OCI-LY3 (cell line): Measurements from ENCODE around the gene TBX4.

Experiments
- H2AFZ ChIP-seq: fragments of 200-600, 300-600 bp; shearing (Covaris generic); 2 replicates; pipeline ENCODE4 v1.6.0; 2014; ENCODE audit warnings: antibody characterized with exemption, low read depth, low read length
- H3K27ac ChIP-seq: fragments of 200-600, 300-600 bp; sonication (generic); 2 replicates; pipeline ENCODE4 v1.5.1; 2014; ENCODE audit warnings: mild to moderate bottlenecking, low read length, moderate library complexity, mixed read lengths
- H3K27me3 ChIP-seq: fragments of 200-600, 300-600 bp; sonication (generic); 2 replicates; pipeline ENCODE4 v1.6.1; 2014; ENCODE audit warnings: low read depth, low read length, mixed read lengths
- H3K36me3 ChIP-seq: fragments of 200-600, 300-600 bp; sonication (generic); replicated peaks from 2 replicates; pipeline ENCODE3; 2014; ENCODE audit warnings: low read depth, low read length, mixed read lengths
- H3K4me1 ChIP-seq: fragments of 300-600, 200-600 bp; sonication (generic); 2 replicates; pipeline ENCODE4 v1.6.1; 2014; ENCODE audit warnings: low read length, mixed read lengths
- H3K4me2 ChIP-seq: fragments of 200-600, 300-600 bp; sonication (generic); 2 replicates; pipeline ENCODE4 v1.6.1; 2014; ENCODE audit warnings: low read length, mixed read lengths
- H3K4me3 ChIP-seq: fragments of 300-600, 200-600 bp; sonication (generic); 2 replicates; pipeline ENCODE4 v1.5.1; 2014; ENCODE audit warnings: antibody characterized with exemption, mild to moderate bottlenecking, low read length, moderate library complexity
- H3K79me2 ChIP-seq: fragments of 300-600, 200-600 bp; shearing (Covaris generic); 2 replicates; pipeline ENCODE4 v1.6.1; 2014; ENCODE audit warnings: mild to moderate bottlenecking, low read length, mixed read lengths
- H3K9ac ChIP-seq: fragments of 300-600, 200-600 bp; shearing (Covaris generic); 2 replicates; pipeline ENCODE4 v1.6.0; 2014; ENCODE audit warnings: mild to moderate bottlenecking, low read length, moderate library complexity
- H3K9me3 ChIP-seq: fragments of 200-600, 300-600 bp; shearing (Covaris generic); 2 replicates; pipeline ENCODE4 v1.6.1; 2014; ENCODE audit warnings: low read length, mixed read lengths; ENCODE audit not compliant: insufficient read depth
- H4K20me1 ChIP-seq: fragments of 200-600, 300-600 bp; sonication (generic); 2 replicates; pipeline ENCODE4 v1.6.1; 2016; ENCODE audit warnings: low read length, mixed read lengths; ENCODE audit not compliant: insufficient read depth
- CTCF ChIP-seq: fragments of 200-600, 300-600 bp; sonication (generic); IDR thresholded peaks from 2 replicates; pipeline ENCODE4 v1.5.1; 2014; ENCODE audit warnings: antibody characterized with exemption, low read length, low read depth
- EZH2phosphoT487 ChIP-seq: fragments of 200-600 bp; shearing (Covaris generic); IDR thresholded peaks from 2 replicates; pipeline ENCODE4 v1.6.1; 2018; ENCODE audit warnings: antibody characterized with exemption, mixed run types, low read depth

Gene TBX4

DNA sequence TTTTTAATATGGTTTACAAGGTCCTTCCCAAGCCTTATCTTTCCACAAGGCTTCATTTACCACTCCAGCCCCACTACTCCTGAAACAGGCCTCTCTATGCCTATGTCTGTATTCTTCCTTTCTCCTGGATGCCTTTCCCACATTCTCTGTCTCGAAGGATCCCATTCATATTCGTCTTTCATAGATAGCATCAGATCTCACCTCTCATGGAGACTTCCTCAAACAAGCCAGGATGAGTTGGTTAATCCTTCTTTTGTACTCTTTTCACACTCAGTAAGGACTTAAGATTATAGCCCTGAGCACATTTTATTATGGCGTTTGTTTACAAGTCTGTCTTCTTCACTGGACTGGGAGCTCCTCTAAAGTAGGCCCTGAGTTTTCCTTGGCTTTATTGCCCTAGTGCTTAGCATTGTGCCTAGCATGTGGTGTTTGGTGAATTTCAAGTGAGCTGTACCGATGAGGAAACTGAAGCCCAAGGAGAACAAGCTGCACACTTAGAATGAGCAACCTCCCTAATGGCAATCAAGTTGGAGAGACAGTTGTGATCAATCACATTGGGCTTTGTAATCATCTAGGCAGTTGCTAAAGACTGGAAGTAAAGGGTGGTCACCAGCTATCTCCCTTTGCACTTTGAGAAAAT is 10.0 kb upstream of the TBX4 start:
- Histone ChIP-seq H4K20me1 (no peaks in the 10 kb centered on the region), H3K36me3 (no peaks in the 10 kb centered on the region), H3K27ac (no peak overlapping the region), H3K4me2 (no peak overlapping the region), H3K4me3 (no peak overlapping the region), H3K9ac (no peak overlapping the region), H3K27me3 (peaks cover 1% of the 10 kb centered on the region; the same call in 1 of the 2 replicates), H3K9me3 (peaks cover under 1% of the 10 kb centered on the region; the same call in 1 of the 2 replicates), H3K4me1 (peaks cover 14% of the 10 kb centered on the region), H3K79me2 (no peaks in the 10 kb centered on the region), H2AFZ (no peak overlapping the region)
- TF ChIP-seq CTCF (no peak), EZH2phosphoT487 (no peak)

- Histone ChIP-seq H3K36me3 (no peaks in the 10 kb centered on the region), H3K4me3 (no peak overlapping the region), H3K4me2 (no peak overlapping the region), H3K27me3 (no peaks in the 10 kb centered on the region), H3K27ac (no peak overlapping the region), H4K20me1 (no peaks in the 10 kb centered on the region), H3K4me1 (peaks cover 15% of the 10 kb centered on the region), H3K79me2 (no peaks in the 10 kb centered on the region), H3K9me3 (no peaks in the 10 kb centered on the region), H3K9ac (no peak overlapping the region), H2AFZ (no peak overlapping the region)
- TF ChIP-seq EZH2phosphoT487 (no peak), CTCF (no peak)
Observed at GRCh38 chr17:61442878-61443474, 9.2 kb upstream of the TBX4 start.

DNA sequence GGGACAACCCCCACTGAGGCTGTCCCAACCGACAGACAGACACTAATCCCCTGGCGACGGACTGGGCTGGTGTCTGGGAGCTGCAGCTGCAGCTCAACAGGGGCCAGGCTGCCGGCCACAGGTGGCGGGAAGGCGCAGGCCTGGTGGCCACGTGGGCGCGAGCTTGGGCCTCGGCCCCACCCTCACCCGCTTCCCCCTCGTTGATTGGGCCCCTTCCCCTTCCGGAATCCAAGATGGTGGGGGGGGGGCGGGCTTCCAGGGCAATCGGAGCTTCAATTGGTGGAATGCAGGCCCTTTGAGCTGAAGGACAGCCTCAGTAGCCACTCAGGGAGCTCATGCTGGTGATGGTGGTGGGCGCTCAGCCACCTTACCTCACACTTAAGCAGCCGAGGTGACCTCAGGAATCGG is 8.7 kb upstream of the TBX4 start:
- no peaks in the 10 kb centered on the region for H3K79me2 ChIP-seq
- no peak overlapping the region for H3K27ac ChIP-seq
- H3K4me2 ChIP-seq: no peak overlapping the region
- no peak for TF ChIP-seq CTCF
- TF ChIP-seq EZH2phosphoT487: no peak
- no peaks in the 10 kb centered on the region for H3K27me3 ChIP-seq
- no peaks in the 10 kb centered on the region for H4K20me1 ChIP-seq
- H2AFZ ChIP-seq: no peak overlapping the region
- H3K4me1 ChIP-seq: peaks cover 15% of the 10 kb centered on the region
- H3K9me3 ChIP-seq: no peaks in the 10 kb centered on the region
- no peaks in the 10 kb centered on the region for H3K36me3 ChIP-seq
- no peak overlapping the region for H3K9ac ChIP-seq
- H3K4me3 ChIP-seq: no peak overlapping the region

DNA sequence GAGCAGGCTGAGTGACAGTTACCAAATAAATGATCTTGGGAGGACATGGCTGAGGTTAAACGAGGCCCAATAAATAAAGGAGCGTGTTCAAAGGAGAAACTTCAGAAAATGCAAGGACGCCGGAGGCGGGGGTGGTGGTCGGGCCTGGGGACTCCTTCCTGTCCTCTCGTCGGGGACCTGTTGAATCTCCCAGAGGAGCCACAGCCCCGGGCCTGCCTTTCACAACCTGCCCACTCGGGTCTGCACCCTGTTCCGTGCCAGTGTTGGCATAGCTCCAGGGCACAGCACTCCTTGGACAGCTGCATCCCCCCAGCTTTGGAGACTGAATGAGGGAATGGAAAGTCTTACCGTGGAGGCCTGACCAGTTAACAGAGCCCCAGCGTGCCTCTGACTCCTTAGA is 8.1 kb upstream of the TBX4 start:
- Histone ChIP-seq H3K27ac (no peak overlapping the region), H3K4me3 (no peak overlapping the region), H3K9ac (no peak overlapping the region), H3K27me3 (no peaks in the 10 kb centered on the region), H4K20me1 (no peaks in the 10 kb centered on the region), H3K36me3 (no peaks in the 10 kb centered on the region), H2AFZ (no peak overlapping the region), H3K4me2 (no peak overlapping the region), H3K9me3 (no peaks in the 10 kb centered on the region), H3K79me2 (no peaks in the 10 kb centered on the region), H3K4me1 (peaks cover 15% of the 10 kb centered on the region)
- no peak for TF ChIP-seq CTCF
- TF ChIP-seq EZH2phosphoT487: no peak
